ENCODE results near the gene ABHD17B. TPM values are rescaled to one million over a fixed set of nuclear protein-coding genes. Genes with fewer than 3 reads are reported as not detected.

Gene ABHD17B
- total RNA-seq, 1 donor from 2014 or later, result 26.4 TPM

DNA sequence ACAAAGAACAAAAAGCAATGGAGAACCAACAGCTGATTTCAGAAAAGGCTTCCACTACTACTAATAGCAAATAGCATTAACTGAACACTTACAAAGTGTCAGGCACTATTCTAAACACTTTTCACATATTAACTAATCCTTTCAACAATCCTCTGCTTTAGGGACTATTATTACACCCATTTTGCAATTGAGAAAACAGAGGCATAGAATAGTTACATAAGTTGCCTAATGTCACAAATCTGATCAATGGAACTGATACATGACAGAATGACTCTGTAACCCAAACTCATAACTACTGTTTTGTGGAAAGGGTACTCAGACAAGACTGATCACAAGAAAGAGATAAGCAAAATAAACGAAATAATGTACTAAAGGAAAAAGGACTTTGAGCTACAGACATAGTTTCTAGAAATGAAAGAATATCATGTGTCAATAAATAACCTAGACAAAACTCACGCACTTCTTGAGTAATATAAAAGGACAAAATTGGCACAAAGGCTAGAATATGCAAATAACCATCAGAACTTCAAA lies 31.3 kb downstream of the ABHD17B start:
- no peak for DNase-seq (ENCODE audit: extremely low read depth, low read depth, low spot score)

DNA sequence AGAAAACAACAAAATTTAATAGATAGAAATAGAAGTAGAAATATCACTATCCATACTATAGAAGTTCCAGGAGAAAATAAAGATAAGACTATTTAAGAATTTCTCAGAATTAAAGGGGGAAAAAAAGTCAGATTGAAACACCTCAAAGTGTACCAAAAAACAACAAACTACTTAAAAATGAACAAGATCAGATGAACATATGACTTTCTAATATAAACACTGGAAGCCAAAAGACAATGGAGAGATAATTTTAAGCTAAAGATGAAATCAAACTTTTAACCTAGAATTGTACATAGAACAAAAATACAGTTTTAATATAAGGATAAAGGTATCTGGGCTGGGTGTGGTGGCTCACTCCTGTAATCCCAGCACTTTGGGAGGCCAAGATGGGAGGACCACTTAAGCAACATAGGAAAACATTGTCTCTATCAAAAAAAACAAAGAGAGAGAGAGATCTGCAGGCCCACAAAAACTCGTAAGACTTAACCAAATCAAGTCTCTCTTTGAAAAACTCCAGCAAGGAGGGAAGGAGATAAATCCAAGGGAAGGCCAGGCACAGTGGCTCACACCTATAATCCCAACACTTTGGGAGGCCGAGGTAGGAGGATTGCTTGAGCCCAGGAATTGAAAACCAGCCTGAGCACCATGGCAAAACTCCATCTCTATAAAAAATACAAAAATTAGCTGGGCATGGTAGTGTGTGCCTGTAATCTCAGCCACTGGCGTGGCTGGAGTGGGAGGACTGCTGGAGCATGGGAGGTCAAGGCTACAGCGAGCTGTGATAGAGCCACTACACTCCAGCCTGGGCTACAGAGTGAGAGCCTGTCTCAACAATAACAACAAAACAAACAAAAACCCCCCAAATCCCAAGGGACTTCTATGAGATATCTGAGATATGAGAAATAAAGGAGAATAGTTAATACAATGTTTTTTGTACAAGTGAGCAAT lies 32.4 kb downstream of the ABHD17B start:
- DNase-seq (ENCODE audit: extremely low read depth, low read depth, low spot score), result no peak

DNA sequence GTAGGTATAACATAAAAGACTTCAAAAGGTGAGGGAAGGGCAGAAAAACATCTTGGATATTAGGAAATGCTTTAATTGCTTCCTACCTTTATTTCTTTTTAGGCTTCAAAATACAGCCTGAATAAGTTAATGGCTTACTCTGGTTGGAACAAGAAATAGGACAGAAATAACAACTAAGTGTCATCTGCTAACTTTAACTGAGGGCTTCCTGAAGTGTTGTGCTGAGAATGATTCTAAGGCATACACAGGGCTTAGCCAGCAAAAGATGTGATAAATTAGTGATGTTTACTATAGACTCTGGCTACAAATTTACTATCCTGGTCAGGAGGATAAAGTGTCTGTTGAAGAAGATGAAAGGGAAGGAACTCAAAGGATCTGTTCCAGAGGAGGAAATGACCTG lies 34.2 kb downstream of the ABHD17B start:
- no peak for DNase-seq (ENCODE audit: extremely low read depth, low read depth, low spot score)

DNA sequence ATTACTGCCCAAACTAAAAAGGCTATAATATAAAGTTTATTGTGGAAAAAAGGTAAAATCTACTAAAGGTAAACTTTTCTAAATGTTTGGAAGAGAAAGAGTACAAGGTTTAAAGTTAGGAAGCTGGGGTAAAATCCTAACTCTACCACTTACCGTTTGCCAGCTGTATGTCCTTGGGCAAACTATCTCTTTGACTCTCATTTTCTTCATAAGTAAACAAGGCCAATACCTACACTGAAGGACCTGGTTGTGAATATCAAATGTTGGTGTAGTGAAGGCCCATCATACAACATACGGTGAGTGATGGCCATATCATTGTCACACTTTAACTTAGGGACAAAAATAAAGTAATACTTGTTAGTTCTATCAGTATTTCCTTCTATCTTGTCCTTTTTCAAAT lies 34.9 kb downstream of the ABHD17B start:
- DNase-seq (ENCODE audit: extremely low read depth, low read depth, low spot score), result no peak

DNA sequence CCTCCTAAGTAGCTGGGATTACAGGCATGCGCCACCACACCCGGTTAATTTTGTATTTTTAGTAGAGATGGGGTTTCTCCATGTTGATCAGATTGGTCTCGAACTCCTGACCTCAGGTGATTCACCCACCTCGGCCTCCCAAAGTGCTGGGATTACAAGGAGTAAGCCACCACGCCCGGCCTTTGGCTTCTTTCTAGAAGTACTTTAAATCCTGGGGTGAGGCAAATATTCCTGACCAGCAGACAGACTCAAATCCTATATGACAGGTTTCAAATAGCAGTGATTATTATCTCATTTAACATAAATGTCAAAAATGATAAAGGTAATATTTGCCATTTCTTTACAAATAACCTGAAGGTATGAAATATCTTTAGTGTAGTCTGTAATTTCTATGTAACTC lies 35.6 kb downstream of the ABHD17B start:
- DNase-seq (ENCODE audit: extremely low read depth, low read depth, low spot score), result no peak

DNA sequence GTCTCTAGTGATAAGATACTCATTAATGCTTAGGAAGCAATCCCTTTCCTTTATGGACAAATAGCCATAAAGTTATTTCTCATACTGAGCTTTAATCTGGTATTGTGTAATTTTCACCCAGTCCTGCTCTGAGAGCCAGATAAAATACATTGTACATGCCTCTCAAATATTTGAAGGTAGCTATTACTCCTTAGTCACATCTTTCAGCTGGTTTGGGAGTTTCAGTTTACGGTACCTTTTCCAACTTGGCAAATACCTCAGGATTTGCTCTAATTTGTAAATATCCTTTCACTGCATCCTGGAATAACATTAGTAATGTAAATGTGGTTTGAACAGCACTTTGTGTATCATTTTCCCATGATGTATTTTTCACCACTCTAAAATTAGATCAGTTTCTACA lies 47.4 kb downstream of the ABHD17B start:
- DNase-seq (ENCODE audit: extremely low read depth, low read depth, low spot score), result no peak

DNA sequence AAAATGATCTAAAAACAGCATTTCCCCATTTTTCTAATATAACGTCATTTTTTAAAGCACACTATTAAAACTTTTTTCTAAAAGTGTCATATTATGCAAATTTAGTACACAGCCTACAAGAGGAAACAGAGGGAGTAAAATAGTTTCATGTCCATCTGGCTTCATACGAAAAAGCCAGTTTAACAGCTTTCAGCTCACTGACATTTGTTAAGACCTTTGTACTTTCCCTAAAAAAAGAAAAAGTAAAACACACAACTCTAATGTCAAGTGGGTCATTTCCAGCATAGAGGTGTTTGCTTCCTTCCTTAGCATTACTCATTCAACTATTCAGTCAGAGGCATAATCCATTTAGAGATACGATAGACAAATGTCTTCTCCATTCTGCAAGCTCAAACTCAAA lies 49.4 kb downstream of the ABHD17B start:
- no peak for DNase-seq (ENCODE audit: extremely low read depth, low read depth, low spot score)

DNA sequence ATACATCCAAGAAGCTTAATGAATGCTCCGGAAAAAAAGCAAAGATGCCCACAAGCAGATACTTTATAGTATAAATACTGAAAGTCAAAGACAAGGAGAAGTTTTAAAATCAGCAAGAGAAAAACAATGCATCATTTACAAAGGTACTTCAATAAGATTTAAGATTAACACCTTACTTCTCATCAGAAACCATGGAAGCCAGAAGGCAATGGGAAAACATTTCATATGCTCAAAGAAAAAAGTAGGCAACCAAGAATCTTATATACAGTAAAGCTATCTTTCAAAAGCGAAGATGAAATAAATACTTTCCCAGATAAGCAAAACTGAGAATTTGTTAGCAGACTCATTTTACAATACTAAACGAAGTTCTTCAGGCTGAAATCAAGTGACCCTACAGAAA lies 51.1 kb downstream of the ABHD17B start:
- DNase-seq (ENCODE audit: extremely low read depth, low read depth, low spot score), result no peak

DNA sequence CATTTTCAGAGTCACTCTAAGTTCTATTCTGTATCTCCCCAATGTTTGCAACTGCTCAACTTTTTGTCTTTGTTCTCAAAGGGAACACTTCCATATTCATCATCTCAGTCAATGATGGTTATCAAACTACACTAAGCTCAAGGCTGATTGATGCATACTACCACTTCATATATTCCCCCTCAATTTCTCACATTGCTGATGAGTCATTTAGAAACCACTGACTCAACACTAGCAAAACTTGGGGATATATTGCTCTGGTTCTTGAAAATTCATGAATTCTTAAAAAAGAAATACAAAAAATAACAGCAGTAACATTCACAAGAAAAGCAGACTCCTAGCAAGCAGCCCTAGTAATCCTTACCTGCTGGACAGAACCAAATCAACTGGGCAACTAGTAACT lies 52.2 kb downstream of the ABHD17B start:
- no peak for DNase-seq (ENCODE audit: extremely low read depth, low read depth, low spot score)

DNA sequence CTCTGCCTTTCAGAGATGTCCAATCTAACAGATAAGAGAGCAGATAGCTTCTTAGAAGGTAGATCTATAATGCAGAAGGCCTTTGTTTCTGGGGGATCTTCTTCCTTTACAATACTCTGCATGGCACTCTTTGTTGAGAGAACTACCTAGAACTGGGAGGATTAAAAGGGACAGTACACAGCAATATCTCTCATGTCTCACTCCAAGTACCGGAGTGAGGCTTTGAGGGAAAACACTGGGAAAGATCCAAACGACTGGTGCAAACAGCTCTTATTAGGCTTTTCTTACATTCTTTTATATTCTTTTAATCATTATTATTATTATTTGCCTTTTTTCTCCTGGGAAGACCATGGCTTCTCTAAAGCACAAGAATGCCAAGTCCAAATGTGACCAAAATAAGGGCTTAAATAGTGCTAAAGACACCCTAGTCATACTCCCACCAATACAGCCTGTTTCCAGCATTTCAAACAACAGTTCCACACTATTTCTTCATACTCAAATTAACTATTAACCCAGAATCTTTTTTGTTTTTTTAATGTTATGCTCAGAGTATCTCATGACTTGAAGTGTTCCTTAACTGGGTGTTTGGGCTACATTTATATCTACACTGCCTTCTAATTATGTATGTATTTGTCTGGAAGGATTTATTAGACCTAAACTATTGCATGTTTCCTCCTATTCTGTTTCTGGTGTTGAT lies 52.7 kb downstream of the ABHD17B start:
- DNase-seq (ENCODE audit: extremely low read depth, low read depth, low spot score), result no peak

DNA sequence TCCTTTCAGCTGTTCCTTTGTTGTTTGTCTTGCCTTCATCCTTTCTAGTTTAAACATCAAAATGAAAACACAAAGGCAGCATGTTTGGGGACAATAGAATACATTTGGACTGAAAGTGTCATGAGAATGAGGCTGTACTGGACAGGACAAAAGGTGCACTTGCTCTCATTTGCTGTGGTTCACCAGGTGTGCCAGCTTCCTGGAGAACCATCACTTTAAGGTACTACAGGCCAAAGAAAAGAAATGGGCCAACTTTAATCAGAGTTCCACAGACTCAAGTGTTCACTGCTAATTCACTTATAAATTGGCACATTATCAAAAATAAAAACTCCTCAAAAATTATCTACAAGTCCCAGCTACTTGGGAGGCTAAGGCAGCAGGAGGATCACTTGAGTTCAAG lies 53.8 kb downstream of the ABHD17B start:
- no peak for DNase-seq (ENCODE audit: extremely low read depth, low read depth, low spot score)

DNA sequence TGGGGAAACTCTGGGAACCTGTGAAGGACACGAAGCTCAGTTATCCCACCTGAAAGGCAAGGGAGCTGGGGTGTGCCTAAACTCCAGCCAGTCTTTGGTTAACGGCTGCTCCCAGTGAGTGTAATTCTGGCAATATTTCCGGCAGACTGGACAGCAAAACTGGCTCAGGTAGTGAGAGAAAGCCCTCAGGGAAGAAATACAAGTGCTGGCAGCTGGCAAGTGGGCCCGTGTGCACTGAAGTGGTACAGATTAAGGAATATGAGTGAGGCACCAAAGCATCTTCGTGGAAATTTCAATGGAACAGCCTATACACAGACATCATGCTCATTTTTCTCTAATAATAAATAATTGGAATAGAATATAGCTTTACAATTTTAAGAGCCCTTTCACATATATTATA lies 56.2 kb downstream of the ABHD17B start:
- DNase-seq (ENCODE audit: extremely low read depth, low read depth, low spot score), result no peak

DNA sequence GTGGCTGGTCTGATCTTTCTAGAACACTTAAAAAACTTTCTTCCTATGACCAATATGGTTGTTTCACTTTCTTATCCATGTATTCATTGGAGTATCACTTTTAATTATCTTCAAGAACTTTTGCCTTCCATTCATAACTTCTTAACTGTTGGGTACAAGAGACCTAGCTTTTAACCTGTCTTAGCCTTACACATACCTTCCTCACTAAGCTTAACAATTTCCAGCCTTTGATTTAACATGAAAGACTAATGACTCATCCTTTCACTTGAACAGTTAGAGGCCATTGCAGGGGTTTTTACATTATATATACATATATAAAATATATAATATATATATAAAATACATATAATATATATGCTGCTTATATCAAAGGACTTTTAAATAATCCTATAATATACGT lies 57.9 kb downstream of the ABHD17B start:
- no peak for DNase-seq (ENCODE audit: extremely low read depth, low read depth, low spot score)

DNA sequence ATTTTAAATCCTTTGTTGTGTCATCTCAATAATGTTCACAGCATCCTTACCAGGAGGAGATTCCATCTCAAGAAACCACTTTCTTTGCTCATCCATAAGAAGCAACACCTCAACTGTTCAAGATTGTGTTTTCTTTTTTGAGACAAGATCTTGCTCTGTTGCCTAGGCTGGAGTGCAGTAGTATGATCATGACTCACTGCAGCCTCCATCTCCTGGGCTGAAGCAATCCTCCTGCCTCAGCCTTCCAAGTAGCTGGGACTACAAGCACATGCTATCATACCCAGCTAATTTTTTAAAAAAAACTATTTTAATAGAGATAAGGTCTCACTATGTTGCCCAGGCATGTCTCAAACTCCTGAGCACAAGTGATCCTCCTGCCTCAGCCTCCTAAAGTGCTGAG lies 60.0 kb downstream of the ABHD17B start:
- DNase-seq (ENCODE audit: extremely low read depth, low read depth, low spot score), result no peak

DNA sequence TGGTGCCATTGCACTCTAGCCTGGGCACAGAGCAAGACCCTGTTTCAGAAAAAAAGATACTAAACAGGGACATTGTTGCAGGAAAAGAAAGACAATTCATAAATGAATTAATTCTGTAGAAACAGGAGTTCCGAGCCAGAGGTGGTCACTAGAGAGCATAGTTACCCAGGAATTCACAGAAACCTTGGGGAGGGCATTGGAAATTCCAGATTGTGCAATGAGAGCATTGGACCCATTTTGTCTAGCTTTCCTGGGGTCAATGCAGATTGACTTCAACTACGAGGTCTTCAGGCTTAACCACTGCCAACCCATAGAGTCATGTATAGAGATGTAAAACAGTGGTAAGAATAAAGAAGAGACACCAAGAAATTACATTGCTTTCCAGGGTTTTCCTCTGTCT lies 63.1 kb downstream of the ABHD17B start:
- DNase-seq (ENCODE audit: extremely low read depth, low read depth, low spot score), result no peak

DNA sequence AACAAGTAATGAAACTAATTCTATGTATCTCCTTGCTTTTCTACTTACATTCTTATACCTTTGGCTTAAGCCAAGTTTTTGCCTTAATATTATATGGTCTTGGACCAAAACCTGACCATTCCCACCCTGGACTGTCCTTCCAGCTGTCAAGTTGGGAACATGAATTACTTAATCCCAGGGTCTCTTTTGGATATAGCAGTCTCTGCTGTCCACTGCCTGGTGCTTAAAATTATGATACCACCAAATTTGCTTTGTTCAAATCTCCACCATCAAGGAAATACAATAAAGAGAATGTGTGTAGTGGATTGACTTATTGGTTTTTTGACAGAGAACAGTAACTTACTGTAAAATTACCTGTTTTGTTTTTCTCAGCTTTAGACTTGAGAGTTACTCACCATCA lies 66.2 kb downstream of the ABHD17B start:
- DNase-seq (ENCODE audit: extremely low read depth, low read depth, low spot score), result no peak

DNA sequence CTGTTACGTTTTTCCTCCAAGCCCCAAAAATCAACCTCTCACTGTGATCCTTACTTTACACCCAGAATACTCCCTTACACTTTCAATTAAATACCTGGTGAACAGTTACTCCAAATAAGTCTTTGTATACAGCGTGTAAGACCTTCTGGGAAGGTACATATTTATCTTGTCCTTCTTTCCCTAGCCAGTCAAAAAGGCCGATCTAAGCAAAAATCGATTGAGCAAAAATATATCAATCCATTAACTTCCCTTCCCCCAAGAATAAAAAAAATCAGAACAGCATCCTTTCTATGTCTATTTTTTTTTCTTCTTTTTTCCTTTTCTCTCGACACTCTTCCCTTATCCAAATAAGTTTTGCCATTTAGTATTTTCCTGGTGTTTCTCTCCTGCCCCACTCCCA lies 71.3 kb downstream of the ABHD17B start:
- no peak for DNase-seq (ENCODE audit: extremely low read depth, low read depth, low spot score)

DNA sequence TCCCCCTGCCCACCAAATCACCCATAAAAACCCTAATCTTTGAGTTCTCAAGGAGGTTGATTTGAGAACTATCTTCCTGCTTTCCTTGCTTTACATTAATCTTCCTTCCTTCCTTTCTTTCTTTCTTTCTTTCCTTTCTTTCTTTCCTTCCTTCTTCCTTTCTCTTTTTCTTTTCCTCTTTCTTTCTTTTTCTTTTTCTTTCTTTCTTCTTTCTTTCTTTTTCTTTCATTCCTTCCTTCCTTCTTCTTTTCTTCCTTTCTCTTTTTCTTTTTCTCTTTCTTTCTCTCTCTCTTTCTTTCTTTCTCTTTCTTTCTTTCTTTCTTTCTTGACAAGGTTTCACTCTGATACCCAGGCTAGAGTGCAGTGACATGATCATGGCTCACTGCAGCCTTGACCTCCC lies 75.4 kb downstream of the ABHD17B start:
- DNase-seq (ENCODE audit: extremely low read depth, low read depth, low spot score), result no peak

DNA sequence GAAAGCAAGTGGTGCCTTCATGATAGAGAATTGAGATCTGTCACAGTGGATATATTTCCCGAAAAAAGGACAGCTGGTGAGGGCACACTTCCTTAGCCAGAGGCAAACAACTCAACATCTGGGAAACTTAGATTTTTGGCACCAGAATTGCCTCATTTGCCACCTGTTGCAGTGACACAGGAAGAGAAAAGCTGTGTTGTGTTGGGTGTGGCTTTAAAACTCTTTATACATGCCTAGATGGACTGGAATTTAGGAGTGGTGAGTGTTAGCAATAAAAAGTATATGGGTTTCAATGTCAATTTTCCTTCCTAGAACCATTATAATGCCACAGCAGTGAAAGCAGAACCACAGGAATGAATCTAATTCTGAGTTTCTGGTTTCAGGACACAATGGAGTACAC lies 80.1 kb downstream of the ABHD17B start:
- DNase-seq (ENCODE audit: extremely low read depth, low read depth, low spot score), result no peak

DNA sequence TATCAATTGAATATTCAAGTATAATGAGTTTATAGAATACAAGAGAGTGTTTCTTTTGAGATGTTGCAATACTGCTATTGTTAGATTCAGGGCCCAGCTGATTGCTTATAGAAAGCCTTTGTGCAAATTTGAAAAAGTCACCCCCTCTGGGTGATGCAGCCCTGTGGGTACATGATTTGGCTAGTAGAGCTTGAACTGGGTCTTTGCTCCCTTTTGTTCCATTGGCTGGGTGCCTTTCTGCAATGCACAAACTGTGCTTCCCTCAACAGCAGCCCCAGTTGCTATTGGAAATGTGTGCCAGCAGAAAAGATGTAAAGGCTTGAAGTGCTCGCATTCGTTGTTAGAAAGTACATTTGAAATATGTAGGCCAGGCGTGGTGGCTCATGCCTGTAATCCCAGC lies 80.8 kb downstream of the ABHD17B start:
- DNase-seq (ENCODE audit: extremely low read depth, low read depth, low spot score), result no peak

DNA sequence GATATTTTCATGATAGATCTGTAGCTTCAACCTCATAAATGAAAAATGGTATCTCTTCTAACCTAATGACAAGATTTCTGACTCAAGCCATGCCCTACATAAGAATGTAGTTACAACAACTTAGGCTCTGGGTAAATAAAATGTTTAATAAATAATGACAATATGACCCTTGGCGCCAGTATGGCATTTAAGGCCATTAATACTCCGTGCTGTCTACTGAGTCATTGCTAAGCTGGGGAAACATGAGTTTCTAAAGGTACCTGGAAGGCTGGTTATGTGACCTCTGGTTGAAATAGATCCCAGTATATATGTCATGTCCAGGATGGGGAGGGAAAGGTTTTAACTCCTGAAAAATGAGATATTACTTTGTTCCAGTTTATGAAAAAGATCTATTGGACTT lies 84.7 kb downstream of the ABHD17B start:
- DNase-seq (ENCODE audit: extremely low read depth, low read depth, low spot score), result no peak

DNA sequence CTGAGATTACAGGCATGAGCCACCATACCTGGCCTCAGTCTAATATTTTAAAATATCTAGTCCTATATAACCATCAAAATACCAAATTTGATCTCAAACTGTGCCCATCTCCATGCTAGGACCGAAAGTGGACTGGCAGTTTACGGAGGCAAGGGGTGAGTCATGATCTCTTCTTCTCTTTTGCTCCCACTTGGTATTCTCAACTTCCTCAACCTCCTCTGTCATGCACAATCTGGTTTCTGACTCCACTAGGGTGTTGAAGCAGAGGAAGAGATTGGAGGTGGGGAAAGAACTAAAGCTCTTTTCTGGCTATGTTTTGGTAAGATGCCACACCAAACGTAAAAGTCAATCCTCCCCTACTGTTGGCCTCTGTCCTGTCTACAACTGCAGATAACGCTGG lies 86.7 kb downstream of the ABHD17B start:
- no peak for DNase-seq (ENCODE audit: extremely low read depth, low read depth, low spot score)

All from glomerular endothelial cell (primary cell).